Measurements from ENCODE around the gene NCAM1.

The NCAM1 gene

GRCh38 chr11:112989198-112989597 is 28.0 kb downstream of the NCAM1 start:
- H3K9ac ChIP-seq: no peak overlapping the region
- TF ChIP-seq CTCF (IDR thresholded peaks at IDR 0.05): no peak
- no peaks in the 10 kb centered on the region for H3K79me2 ChIP-seq
- H3K4me1 ChIP-seq: no peaks in the 10 kb centered on the region
- no peak overlapping the region for H3K27ac ChIP-seq
- H2AFZ ChIP-seq: no peak overlapping the region
- H3K36me3 ChIP-seq (ENCODE audit: control insufficient read depth, insufficient read depth, low read length): no peaks in the 10 kb centered on the region
- H3K9me3 ChIP-seq (ENCODE audit: control insufficient read depth, low read length): no peaks in the 10 kb centered on the region
- H3K27me3 ChIP-seq (ENCODE audit: control insufficient read depth, insufficient read depth, low read length): no peaks in the 10 kb centered on the region
- H3K4me3 ChIP-seq (ENCODE audit: low read depth, low read length): no peak overlapping the region
- no peak overlapping the region for H3K4me2 ChIP-seq (ENCODE audit: low read length)

- no peak for TF ChIP-seq CTCF (IDR thresholded peaks at IDR 0.05)
- no peak overlapping the region for H3K4me3 ChIP-seq (ENCODE audit: low read depth, low read length)
Observed at GRCh38 chr11:112993808-112994207, 32.6 kb downstream of the NCAM1 start.

GRCh38 chr11:112995423-112996090 is 34.3 kb downstream of the NCAM1 start:
- no peak overlapping the region for H3K9ac ChIP-seq
- no peak overlapping the region for H2AFZ ChIP-seq
- no peak overlapping the region for H3K27ac ChIP-seq
- H3K4me3 ChIP-seq (ENCODE audit: low read depth, low read length): no peak overlapping the region
- no peaks in the 10 kb centered on the region for H3K79me2 ChIP-seq
- no peak overlapping the region for H3K4me2 ChIP-seq (ENCODE audit: low read length)
- H3K27me3 ChIP-seq (ENCODE audit: control insufficient read depth, insufficient read depth, low read length): no peaks in the 10 kb centered on the region
- no peak for TF ChIP-seq CTCF (IDR thresholded peaks at IDR 0.05)
- no peaks in the 10 kb centered on the region for H3K9me3 ChIP-seq (ENCODE audit: control insufficient read depth, low read length)
- no peaks in the 10 kb centered on the region for H3K4me1 ChIP-seq
- no peaks in the 10 kb centered on the region for H3K36me3 ChIP-seq (ENCODE audit: control insufficient read depth, insufficient read depth, low read length)

More at GRCh38 chr11:112993808-112994207, 32.6 kb downstream of the NCAM1 start:
- Histone ChIP-seq H3K27me3 (ENCODE audit: control insufficient read depth, insufficient read depth, low read length) (no peaks in the 10 kb centered on the region), H2AFZ (no peak overlapping the region), H3K36me3 (ENCODE audit: control insufficient read depth, insufficient read depth, low read length) (no peaks in the 10 kb centered on the region), H3K4me2 (ENCODE audit: low read length) (no peak overlapping the region), H3K27ac (no peak overlapping the region), H3K9me3 (ENCODE audit: control insufficient read depth, low read length) (no peaks in the 10 kb centered on the region), H3K79me2 (no peaks in the 10 kb centered on the region), H3K4me1 (no peaks in the 10 kb centered on the region), H3K9ac (no peak overlapping the region)

- Histone ChIP-seq H3K4me3 (ENCODE audit: low read depth, low read length) (no peak overlapping the region), H3K9ac (no peak overlapping the region), H3K4me2 (ENCODE audit: low read length) (no peak overlapping the region), H3K79me2 (no peaks in the 10 kb centered on the region), H3K4me1 (no peaks in the 10 kb centered on the region), H3K27me3 (ENCODE audit: control insufficient read depth, insufficient read depth, low read length) (no peaks in the 10 kb centered on the region), H3K27ac (no peak overlapping the region), H2AFZ (no peak overlapping the region), H3K9me3 (ENCODE audit: control insufficient read depth, low read length) (no peaks in the 10 kb centered on the region), H3K36me3 (ENCODE audit: control insufficient read depth, insufficient read depth, low read length) (no peaks in the 10 kb centered on the region)
- no peak for TF ChIP-seq CTCF (IDR thresholded peaks at IDR 0.05)
Observed at GRCh38 chr11:112996994-112997393, 35.8 kb downstream of the NCAM1 start.

GRCh38 chr11:112997857-112998466 is 36.7 kb downstream of the NCAM1 start:
- TF ChIP-seq CTCF (IDR thresholded peaks at IDR 0.05): no peak
- H3K4me3 ChIP-seq (ENCODE audit: low read depth, low read length): no peak overlapping the region
- H3K27ac ChIP-seq: no peak overlapping the region
- no peak overlapping the region for H2AFZ ChIP-seq
- no peaks in the 10 kb centered on the region for H3K4me1 ChIP-seq
- no peaks in the 10 kb centered on the region for H3K9me3 ChIP-seq (ENCODE audit: control insufficient read depth, low read length)
- H3K9ac ChIP-seq: no peak overlapping the region
- no peaks in the 10 kb centered on the region for H3K79me2 ChIP-seq
- no peaks in the 10 kb centered on the region for H3K27me3 ChIP-seq (ENCODE audit: control insufficient read depth, insufficient read depth, low read length)
- H3K4me2 ChIP-seq (ENCODE audit: low read length): no peak overlapping the region
- no peaks in the 10 kb centered on the region for H3K36me3 ChIP-seq (ENCODE audit: control insufficient read depth, insufficient read depth, low read length)
